Suppressor macrophage treated with lipopolysaccharide for 1 hour (primary cell): Measurements from ENCODE around the gene CASK.
"Not testable (repeated sequence)": the region's sequence is repeated elsewhere in the genome, so short reads cannot be mapped to it uniquely, and the experiment has no call there.

Source experiments
- DNase-seq, 3 donors: peaks; one replicate each; pipeline ENCODE4 v3.0.0-alpha.2; 2020 to 2022

CASK gene

GRCh38 chrX:41553688-41554087 is 369.7 kb downstream of the CASK start:
- DNase-seq: no peak

DNA sequence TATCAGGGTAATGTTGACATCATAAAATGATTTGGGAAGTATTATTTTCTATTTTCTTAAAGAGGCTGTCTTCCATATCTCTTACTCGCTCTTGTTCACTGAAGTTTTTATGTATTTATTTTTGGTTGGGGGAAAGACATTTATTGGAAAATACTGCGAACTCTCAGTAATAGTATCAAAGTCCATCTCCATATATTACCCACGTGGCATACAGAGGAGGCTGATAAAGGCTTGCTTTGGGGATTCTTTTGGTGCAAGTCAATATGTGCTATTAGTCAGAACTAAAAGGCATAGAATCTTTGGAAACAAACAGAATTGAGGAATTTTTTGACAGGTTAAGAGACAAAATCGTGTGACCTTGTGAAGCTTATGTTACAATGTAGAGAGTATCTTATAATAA is 374.9 kb downstream of the CASK start:
- no peak for DNase-seq

DNA sequence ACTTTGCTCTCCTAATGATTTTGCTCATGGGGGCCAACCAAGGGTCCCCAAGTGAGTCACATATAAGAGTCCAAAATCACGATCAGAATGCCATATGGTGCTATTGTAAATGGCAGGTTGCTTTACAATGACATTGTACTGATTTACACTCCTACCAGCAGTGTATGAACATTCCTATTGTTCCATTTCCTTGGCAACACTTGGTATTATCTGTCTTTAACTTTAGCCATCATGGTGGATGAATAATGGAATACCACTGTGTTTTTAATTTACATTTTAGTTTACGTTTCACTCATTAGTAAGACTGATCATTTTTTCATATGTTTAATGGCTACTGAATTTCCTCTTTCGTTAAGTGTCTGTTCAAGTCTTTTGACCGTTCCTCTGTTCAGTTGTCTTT is 379.7 kb downstream of the CASK start:
- no peak for DNase-seq

DNA sequence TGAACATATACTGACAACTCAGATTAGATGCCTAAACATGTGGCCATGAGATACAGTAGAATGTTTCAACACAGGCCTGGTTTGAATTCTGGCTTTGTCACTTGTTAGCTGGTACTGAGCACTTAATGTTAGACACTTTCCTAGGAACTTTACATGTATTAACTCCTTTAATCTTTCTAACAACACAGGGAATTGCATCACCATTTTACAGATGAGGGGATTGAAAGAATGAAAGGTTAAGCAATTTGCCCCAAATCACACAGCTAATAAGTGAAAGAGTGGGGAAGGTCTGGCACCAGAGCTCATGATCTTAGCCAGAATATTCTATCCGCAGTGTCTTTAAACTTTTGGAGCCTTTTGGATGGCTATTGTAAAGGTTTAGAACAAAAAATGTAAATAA is 380.3 kb downstream of the CASK start:
- DNase-seq: no peak

GRCh38 chrX:41542536-41542935 is 380.8 kb downstream of the CASK start:
- DNase-seq: no peak

- no peak for DNase-seq
Observed at GRCh38 chrX:41542135-41542534, 381.2 kb downstream of the CASK start.

DNA sequence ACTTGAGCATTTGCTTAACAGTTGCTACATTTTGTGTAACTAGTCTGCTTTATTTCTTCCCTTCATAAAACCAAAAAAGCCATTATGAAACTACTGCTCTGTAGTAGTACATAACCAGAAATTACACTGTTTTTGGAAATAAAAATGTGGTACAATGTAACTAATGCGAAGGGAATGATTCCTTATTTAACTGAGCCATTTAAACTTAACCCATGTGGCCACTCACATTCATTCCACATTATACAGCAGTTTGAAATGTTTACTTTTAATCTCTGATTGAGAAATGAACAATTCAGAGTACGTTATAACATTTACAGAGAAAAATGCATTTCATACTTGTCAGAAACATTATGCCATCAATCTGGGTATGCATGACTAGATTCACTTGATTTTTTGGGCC is 382.0 kb downstream of the CASK start:
- DNase-seq: no peak

- no peak for DNase-seq
Observed at GRCh38 chrX:41538707-41539106, 384.6 kb downstream of the CASK start.

GRCh38 chrX:41530085-41530484 is 393.3 kb downstream of the CASK start:
- no peak for DNase-seq

DNA sequence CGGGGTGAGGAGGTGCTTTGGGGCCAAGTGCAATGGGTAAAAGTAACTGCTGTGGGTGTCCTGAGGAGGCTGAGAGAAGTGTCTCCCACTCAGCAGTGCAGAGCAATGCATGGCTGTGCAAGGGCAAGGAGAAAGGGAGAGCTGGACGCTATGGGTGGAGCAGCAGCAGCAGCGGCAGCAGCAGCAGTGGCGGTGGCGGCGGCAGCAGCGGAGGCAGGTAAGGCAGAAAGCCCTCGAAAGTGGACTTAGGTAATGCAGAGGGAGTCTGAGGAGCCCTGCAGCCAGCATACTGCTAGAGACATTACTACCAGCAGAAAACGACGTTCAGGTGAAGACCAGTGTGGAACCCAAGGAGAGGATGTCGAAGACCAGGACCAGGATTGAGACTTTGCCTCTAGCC is 394.1 kb downstream of the CASK start:
- no peak for DNase-seq

DNA sequence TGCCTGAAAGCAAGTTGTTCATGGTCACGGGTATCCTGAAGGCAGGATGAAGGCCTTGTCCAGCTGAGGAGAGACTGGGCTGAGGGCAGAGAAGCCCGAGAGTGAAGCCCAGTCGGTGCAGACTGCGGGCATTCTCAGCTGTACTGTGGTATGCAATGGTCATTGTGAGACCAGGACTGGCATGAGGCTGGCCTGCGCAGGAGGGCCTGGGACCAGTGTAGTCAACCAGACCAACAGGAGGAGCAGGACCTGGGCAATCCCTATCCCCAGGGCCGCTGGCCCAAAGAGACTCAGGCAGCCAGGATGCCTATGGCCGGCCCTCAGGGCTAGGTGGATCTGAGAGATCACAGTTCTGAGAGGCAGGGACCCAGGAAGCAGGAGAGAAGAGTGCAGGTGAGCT is 394.6 kb downstream of the CASK start:
- DNase-seq: no peak

DNA sequence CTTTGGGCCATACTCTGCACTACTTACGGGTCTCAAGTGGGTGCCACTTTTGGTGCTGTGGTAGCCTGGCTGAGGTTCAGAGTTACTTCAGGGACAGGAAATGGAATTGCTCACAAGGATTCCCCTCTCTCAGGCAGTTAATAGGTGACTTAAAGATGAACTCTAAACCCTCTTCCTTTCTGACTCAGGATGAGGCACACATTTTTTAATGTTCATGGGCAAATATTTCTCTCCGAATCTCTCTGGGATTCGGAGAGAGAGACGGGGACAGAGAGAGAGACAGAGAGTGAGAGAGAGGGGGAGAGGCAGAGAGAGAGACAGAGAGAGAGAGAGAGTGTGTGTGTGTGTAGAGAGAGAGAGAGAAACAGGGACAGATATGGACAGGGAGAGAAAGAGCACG is 396.4 kb downstream of the CASK start:
- no peak for DNase-seq

- no peak for DNase-seq
Observed at GRCh38 chrX:41526271-41526670, 397.1 kb downstream of the CASK start.

DNA sequence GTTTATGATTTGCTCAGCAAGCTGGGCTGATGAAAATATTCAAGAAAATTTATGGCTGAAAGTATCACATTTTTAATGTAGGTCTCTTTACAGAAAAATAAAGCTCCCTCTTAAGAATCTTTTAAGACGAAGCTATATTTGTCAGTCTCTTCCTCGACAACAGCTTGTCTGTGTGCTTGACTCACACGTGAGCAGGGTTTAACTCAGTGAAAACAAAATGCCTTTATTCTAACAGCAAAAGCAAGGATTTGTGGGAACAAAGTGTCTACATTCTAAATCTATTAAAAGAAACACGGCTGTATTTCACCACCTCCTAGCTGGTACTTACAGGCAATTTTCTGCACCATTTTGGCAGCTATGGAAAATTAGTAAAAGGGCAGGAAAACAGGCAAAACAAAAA is 400.7 kb downstream of the CASK start:
- DNase-seq: no peak

GRCh38 chrX:41522081-41522480 is 401.3 kb downstream of the CASK start:
- no peak for DNase-seq

- no peak for DNase-seq
Observed at GRCh38 chrX:41519468-41519867, 403.9 kb downstream of the CASK start.

DNA sequence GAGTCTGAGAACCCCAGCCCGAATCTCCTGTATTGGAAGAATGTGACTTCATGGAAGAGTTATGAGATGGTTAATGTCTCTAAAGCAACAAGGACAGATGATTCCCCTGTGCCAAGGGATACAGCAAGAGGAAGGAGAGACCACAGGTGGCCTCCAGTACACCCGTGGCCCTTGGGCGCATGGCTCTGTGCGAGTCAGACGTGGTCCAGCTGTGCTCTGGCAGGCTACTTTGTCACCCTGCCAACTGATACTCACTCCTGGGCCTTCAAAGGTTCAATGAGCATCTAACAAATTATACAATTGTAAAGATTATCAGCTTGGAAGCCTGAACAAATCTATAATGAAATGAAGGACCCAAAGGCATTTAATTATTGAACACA is 404.5 kb downstream of the CASK start:
- DNase-seq: no peak

GRCh38 chrX:41518127-41518840 is 405.1 kb downstream of the CASK start:
- DNase-seq: peak in 1 of 3 donors; percentile 1

- no peak for DNase-seq
Observed at GRCh38 chrX:41516999-41517765, 406.2 kb downstream of the CASK start.

GRCh38 chrX:41516456-41516855 is 406.9 kb downstream of the CASK start:
- no peak for DNase-seq

- no peak for DNase-seq
Observed at GRCh38 chrX:41515376-41515775, 408.0 kb downstream of the CASK start.

- no peak for DNase-seq
Observed at GRCh38 chrX:41514179-41514578, 409.2 kb downstream of the CASK start.

GRCh38 chrX:41512853-41513252 is 410.5 kb downstream of the CASK start:
- DNase-seq: not testable (repeated sequence)

DNA sequence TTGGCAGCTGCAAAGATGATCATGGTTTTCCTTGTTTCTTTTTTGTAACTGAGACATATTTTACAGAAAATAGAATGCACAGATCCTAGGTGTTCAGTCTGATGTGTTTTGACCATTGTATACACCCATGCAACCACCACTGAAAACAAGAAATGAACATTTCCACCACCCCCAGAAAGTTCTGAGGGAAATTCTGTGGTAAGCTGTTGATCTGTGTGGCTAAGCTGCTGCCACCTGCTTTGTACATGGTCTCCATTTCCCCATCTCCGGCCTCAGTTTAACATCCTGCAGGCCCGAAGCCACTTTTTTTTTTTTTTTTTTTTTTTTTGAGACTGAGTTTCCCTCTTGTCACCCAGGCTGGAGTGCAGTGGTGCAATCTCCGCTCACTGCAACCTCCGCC is 411.0 kb downstream of the CASK start:
- DNase-seq: no peak

GRCh38 chrX:41507919-41508318 is 415.4 kb downstream of the CASK start:
- DNase-seq: no peak
